ENCODE results near the gene PLAAT4. TPM values are rescaled to one million over a fixed set of nuclear protein-coding genes. Genes with fewer than 3 reads are reported as not detected.

Gene PLAAT4
- total and polyA plus RNA-seq, 2 of the 8 experiments (the other 6 are each of a cell fraction or from before 2014, with no cell fraction given): 2.8 to 4.1 TPM

DNA sequence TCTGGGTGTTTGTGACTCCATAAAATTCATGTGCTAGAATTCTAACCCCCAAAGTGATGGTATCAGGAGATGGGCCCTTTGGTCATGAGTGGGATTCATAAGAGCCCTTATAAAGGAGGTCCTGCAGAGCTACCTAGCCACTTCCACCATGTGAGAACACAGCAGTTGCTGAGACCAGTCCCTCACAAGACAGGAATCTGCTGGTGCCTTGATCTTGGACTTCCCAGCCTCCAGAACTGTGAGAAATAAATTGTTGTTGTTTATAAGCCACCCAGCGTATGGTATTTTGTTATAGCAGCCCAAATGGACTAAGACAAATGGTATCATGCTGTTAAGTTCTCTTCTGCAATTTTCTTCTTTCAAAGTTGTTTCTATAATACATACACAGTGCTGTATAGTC lies 44.2 kb upstream of the PLAAT4 start:
- 89% methylated on average over 1 of the region's 1 CpG; no CpG with 5 or more reads in 1 of the 2 experiments for WGBS, 2 experiments (ENCODE audit: extremely low coverage in 1 of 2, insufficient coverage in 1 of 2, insufficient read length in 1 of 2, insufficient replicate concordance in 2 of 2, low coverage in 1 of 2, low lambda C conversion rate in 2 of 2, missing lambda C conversion rate in 1 of 2)
- CTCF ChIA-PET (ENCODE audit: partially characterized antibody): interaction anchor here (0.9 to 5.4 kb wide), 3 partner anchors 13 to 62 kb away, joined by 3 to 63 read pairs (median 54); partner anchors contain the start of gene LGALS12
- no peak overlapping the region for H2BK120ac ChIP-seq (replicated peaks; ENCODE audit: low read depth, low read length)
- H3K9me3 ChIP-seq (ENCODE audit: insufficient read depth in 2 of 2, low read depth in 1 of 2, low read length in 1 of 2): peaks cover 3 to 9% of the 10 kb centered on the region in 2 experiments; a peak in 2 of 4 replicates
- no peak overlapping the region for H3K9ac ChIP-seq (replicated peaks in 1 of 4; ENCODE audit: extremely low read depth in 1 of 4, low read depth in 3 of 4, low read length in 3 of 4)
- H2BK12ac ChIP-seq (ENCODE audit: low read depth, low read length): no peak overlapping the region; the same call in 1 of the 2 replicates
- H2AK5ac ChIP-seq (ENCODE audit: low read depth, low read length): no peak overlapping the region
- no peak overlapping the region for H2BK20ac ChIP-seq (ENCODE audit: low read length)
- H3K27ac ChIP-seq (ENCODE audit: low read depth, low read length): no peak overlapping the region
- no peak overlapping the region for H3K18ac ChIP-seq (ENCODE audit: extremely low read depth, low read length)
- POLR2A ChIA-PET (ENCODE audit: partially characterized antibody): no interaction called here
- H3K23me2 ChIP-seq (ENCODE audit: low read depth, low read length): peaks cover 7% of the 10 kb centered on the region; the same call in 1 of the 2 replicates
- peaks cover 0 to 4% (median 0%) of the 10 kb centered on the region in 4 experiments; a peak in 1 of 8 replicates for H3K36me3 ChIP-seq (ENCODE audit: control insufficient read depth in 2 of 4, insufficient read depth in 4 of 4, low read length in 3 of 4)
- no peak for DNase-seq (ENCODE audit: low read depth in 1 of 2, low spot score in 2 of 2)
- peaks cover 6 to 10% (median 9%) of the 10 kb centered on the region in 4 experiments; a peak in 5 of 7 replicates for H3K4me1 ChIP-seq (replicated peaks in 1 of 4; ENCODE audit: control insufficient read depth in 3 of 4, insufficient read depth in 4 of 4, low read length in 3 of 4)
- no peak overlapping the region for H3K56ac ChIP-seq (replicated peaks; ENCODE audit: insufficient read length, low read depth, low read length)
- no peak overlapping the region for H4K8ac ChIP-seq (ENCODE audit: extremely low read depth, insufficient read depth, low read length)
- no peaks in the 10 kb centered on the region for H3K79me2 ChIP-seq (ENCODE audit: control insufficient read depth in 1 of 2, insufficient read depth in 2 of 2, low read length in 2 of 2)
- no peak overlapping the region for H2BK15ac ChIP-seq (ENCODE audit: low read length)
- H3K79me1 ChIP-seq (ENCODE audit: low read depth, low read length): no peaks in the 10 kb centered on the region
- H4K5ac ChIP-seq (ENCODE audit: insufficient read length, low read depth, low read length): no peak overlapping the region
- no peak overlapping the region for H3K14ac ChIP-seq (ENCODE audit: insufficient read length)
- FAIRE-seq: no peak
- no peak overlapping the region for H2BK5ac ChIP-seq (ENCODE audit: low read depth, low read length)
- no peaks in the 10 kb centered on the region; a peak in 1 of 7 replicates for H3K27me3 ChIP-seq (replicated peaks in 1 of 4; ENCODE audit: control insufficient read depth in 3 of 4, extremely low read depth in 1 of 4, insufficient read depth in 3 of 4, low read length in 3 of 4)
- no peaks in the 10 kb centered on the region for H4K20me1 ChIP-seq (replicated peaks in 1 of 2; ENCODE audit: control insufficient read depth in 1 of 2, insufficient read depth in 2 of 2, low read length in 2 of 2)
- peak overlapping the region in 1 of 2 experiments; percentile 62; a peak in 2 of 4 replicates for H3K4me2 ChIP-seq (ENCODE audit: insufficient read depth in 1 of 2, low read depth in 2 of 2, low read length in 2 of 2)
- H3K23ac ChIP-seq (ENCODE audit: insufficient read length): no peak overlapping the region
- H2AFZ ChIP-seq (ENCODE audit: low read length): no peak overlapping the region
- H3K4ac ChIP-seq (replicated peaks; ENCODE audit: insufficient read length, low read depth, low read length): no peak overlapping the region
- no peak overlapping the region for H4K91ac ChIP-seq (replicated peaks; ENCODE audit: insufficient read length, low read length)
- H3K4me3 ChIP-seq (ENCODE audit: extremely low read depth in 1 of 4, insufficient read depth in 2 of 4, low read depth in 3 of 4, low read length in 4 of 4): peak overlapping the region in 1 of 4 experiments; percentile 69; a peak in 1 of 8 replicates
- no peak for TF ChIP-seq POLR2A (IDR thresholded peaks at IDR 0.05; ENCODE audit: control extremely low read depth in 1 of 2, low read depth in 2 of 2, low read length in 2 of 2)

Data from H1 (cell line).